NCI-H1105 (cell line): ENCODE results near the gene LGR5.

Source experiments
- DNase-seq: peaks from one replicate; lab custom pipeline; 2025; lab: John Stamatoyannopoulos, UW

Gene LGR5

GRCh38 chr12:71439613-71440344 is at the start of gene LGR5:
TSS of gene LGR5 (plus strand) at chr12:71439798. CDS start at chr12:71440081, 283 bp downstream.
- DNase-seq, result peak; percentile 59

GRCh38 chr12:71392521-71393145 is 47.0 kb upstream of the LGR5 start:
- DNase-seq, result peak; percentile 74

DNA sequence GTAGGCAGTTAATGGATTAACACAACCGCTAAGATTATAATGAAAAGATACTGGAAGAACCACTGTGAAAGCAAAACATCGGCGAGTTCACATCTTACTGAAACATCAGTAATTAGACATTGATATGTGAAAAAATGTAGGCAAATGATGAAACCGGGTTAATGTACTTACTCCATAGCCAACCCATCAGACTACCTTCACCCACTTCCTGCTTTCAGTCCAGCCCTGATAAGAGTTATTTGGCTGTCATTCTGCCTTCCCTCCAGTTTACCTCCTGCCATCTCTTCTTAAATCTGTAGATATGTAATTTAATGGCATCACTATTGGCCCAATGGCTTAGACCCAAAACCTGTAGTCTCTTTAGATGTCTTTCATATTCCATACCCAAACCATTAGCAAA is 46.0 kb upstream of the LGR5 start:
- no peak for DNase-seq

DNA sequence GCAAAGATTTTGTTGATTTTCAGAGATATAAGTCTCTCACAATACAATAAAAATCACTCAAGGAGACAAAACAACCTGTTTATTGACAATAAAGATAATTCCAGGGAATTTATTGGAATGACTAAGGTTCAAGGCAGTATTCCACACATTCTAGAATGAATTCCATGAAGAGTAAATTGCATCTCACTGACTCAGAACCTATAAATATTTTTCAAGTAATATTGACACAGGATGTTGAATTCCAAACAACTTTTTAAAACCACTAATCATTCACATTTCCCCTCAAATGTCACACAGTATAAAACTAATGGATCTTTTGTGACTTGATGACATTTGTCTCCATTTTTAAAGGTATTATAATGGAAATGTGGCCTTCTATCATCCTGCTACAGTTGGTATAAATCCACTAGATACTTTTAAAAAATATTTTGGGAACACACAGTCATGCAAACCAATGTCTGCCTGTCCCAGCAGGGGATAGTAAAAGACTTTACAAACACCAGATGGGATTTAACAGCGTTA is 42.1 kb upstream of the LGR5 start:
- no peak for DNase-seq

GRCh38 chr12:71399197-71399596 is 40.4 kb upstream of the LGR5 start:
- no peak for DNase-seq

DNA sequence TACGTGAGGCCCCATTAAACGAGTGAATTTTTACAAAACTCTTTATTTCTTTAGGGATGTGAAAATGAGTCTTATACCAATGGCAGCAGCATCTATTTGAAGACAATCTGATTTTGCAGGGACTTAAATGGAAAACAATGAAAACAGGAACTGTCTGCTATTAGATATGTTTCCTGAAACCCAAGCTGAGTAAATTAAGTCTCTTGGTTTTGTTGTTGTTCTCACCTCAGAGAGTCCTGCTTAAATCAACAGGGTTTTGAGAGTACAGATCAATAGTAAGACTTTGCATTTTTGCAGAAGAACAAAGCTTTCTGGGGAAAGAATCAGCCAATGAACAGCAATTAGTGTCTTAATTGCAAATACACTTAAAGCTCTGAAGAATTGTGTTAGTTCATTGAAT is 39.1 kb upstream of the LGR5 start:
- no peak for DNase-seq

DNA sequence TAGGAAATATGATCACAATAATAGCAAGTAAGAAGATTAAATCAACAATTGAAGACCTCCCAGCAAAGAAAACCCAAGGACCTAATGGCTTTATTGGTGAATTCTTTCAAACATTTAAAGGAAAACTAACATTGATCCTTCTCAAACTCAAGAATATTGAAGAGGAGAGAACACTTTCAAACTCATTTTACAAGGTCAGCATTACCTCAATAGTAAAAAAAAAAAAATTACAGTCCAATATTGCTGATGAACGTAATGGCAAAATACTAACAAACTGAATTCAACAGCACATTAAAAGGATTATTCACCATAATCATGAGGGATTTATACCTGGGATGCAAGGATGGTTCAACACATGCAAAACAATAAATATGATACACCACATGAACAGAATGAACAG is 33.7 kb upstream of the LGR5 start:
- no peak for DNase-seq

- DNase-seq, result no peak
Observed at GRCh38 chr12:71407732-71408131, 31.9 kb upstream of the LGR5 start.

GRCh38 chr12:71410844-71411243 is 28.8 kb upstream of the LGR5 start:
- DNase-seq, result no peak

DNA sequence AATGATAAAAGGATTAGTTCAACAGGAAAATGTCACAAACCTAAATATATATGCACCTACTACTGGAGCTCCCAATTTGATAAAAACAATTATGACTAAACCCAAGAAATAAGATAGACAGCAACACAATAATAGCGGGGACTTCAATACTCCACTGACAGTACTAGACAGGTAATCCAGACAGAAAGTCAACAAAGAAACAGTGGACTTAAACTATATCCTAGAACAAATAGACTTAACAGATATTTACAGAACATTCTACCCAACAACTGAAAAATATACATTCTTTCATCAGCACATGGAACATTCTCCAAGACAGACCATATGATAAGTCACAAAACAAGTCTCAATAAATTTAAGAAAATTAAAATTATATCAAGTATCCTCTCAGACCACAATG is 28.0 kb upstream of the LGR5 start:
- DNase-seq, result no peak

GRCh38 chr12:71415336-71416231 is 24.0 kb upstream of the LGR5 start:
- DNase-seq, result peak; percentile 56

GRCh38 chr12:71417181-71417580 is 22.4 kb upstream of the LGR5 start:
- DNase-seq, result no peak

DNA sequence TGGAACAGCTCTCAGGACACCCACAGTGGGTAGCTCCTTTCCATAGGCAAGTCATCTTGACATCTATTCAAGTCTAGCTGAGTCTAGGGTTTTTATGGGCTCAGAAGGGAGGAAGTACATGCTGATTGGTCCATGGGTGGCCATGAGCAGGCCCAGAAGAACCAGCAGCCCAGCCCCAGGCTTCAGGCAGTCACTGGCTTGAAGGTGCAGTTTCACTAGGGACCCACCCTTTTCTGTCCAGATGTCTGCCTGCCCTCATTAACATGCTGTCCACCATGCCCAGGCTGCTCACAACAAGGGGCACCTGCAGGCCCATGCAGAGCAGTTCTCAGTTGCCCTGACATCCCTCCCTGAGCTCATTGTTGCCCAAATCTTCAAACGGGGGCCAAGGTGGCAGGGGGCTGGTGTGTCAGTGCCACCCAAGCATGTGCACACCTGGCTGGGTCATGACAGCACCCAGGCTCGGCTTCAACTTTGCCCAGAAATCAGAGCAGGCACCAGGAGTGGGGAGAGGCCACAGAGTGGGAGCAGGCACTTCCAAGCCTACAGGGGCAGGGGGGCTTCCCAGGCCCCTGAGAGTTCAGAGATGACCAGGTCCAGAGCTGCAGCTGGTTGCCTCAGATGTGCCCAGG is 18.7 kb upstream of the LGR5 start:
- DNase-seq, result no peak

GRCh38 chr12:71425568-71426299 is 13.9 kb upstream of the LGR5 start:
- no peak for DNase-seq

- DNase-seq, result no peak
Observed at GRCh38 chr12:71426300-71427047, 13.1 kb upstream of the LGR5 start.

DNA sequence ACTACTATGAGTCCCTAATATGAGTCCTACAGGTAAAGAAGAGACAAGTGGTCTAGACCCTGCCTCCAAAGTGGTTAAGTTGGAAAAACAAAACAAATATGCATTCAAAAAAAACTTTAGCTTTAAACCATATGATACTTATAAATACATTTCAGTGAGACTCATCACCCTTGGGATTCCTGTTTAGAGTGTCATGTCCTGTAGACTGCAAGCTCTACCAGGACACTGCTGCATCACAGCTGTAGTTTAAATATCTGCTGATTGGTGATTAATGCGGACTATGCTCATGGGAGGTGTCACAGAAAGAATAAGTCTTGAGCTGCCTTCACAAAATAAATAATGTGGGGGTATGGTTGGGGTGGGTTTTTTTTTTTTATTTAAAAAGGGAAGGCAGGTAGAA is 8.8 kb upstream of the LGR5 start:
- DNase-seq, result no peak

- DNase-seq, result no peak
Observed at GRCh38 chr12:71431991-71432390, 7.6 kb upstream of the LGR5 start.

GRCh38 chr12:71432936-71433335 is 6.7 kb upstream of the LGR5 start:
- DNase-seq, result no peak

DNA sequence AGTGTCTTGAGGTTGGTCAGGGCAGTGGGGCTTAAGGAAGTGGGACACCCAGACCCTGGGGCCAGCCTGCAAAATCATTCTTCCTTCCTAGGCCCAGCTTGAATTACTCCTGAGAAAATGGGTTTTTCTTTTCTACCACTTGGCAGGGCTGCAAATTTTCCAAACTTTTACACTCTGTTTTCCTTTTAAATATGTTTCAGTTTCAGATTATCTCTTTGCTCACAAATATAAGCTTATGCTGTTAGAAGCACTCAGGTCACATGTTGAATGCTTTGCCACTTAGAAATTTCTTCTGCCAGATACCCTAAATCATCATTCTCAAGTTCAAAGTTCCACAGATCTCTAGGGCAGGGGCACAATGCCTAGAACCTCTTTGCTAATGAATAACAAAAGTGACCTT is 2.9 kb upstream of the LGR5 start:
- no peak for DNase-seq

DNA sequence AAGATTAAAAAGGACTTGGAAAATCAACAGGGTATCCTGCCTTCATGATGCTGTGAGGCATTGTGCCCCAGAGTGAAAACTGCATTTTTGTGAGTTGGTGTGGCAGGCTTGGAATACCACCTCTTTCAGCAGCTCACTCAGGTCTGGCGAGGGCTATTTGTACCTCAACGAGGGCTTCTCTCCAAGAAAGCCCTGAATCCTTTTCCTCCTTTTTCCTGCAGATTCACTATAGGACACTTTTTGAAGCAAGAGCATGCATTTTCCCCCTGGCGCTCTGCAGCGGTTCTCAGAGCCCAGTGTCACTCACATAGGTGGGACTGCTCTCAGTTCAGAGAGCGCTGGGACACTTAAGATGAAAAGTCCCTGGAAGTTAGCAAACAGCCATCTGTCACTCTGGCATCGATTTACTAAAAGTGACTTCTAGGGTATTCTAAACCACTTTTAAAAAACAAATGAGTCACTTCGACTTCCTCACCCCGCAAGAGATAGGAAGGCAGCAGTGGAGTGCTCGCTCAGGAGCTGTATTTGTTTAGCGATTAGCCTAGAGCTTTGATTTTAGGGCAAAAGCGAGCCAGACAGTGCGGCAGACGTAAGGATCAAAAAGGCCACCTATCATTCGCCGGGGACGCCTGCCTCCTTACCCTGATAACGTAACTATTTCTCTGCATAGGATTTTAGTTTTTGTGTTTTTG is 782 bp upstream of the LGR5 start:
- DNase-seq, result peak; percentile 20
